Measurements from ENCODE around the gene NRL. TPM values are rescaled to one million over a fixed set of nuclear protein-coding genes. Genes with fewer than 3 reads are reported as not detected.

Gene NRL
- total RNA-seq, 1 donor from 2014 or later: 3.5 TPM

DNA sequence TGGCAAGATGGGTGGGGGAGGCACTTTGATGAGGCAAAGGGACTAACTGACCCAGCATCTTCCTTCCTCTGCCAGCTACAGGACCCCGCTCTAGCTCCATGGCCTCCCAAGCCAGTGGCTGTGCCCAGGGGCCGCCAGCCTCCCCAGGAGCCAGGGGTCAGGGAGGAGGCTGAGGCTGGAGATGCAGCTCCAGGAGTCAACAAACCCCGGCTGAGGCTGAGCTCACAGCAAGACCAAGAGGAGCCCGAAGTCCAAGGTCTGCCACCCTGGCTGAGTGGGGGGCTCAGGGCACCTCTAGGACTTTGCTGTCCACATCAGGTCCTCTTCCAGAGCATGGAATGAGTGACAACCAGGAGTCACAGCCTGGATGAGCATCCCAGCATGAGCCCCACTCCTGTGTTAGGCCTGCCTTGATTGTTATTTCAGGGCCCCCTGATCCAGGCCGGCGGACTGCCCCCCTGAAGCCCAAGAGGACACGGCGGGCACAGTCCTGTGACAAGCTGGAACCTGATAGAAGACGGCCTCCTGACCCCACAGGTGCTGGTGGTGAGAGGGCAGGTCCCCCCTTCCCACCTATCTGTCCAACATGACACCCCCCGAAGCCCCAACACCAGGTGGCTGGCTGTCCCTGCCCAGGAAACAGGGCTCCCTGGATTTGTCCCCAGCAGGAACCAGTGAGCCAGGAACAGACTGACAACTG, 45.9 kb downstream of the NRL start:
- ATAC-seq: no peak
- DNase-seq (ENCODE audit: low spot score): no peak

DNA sequence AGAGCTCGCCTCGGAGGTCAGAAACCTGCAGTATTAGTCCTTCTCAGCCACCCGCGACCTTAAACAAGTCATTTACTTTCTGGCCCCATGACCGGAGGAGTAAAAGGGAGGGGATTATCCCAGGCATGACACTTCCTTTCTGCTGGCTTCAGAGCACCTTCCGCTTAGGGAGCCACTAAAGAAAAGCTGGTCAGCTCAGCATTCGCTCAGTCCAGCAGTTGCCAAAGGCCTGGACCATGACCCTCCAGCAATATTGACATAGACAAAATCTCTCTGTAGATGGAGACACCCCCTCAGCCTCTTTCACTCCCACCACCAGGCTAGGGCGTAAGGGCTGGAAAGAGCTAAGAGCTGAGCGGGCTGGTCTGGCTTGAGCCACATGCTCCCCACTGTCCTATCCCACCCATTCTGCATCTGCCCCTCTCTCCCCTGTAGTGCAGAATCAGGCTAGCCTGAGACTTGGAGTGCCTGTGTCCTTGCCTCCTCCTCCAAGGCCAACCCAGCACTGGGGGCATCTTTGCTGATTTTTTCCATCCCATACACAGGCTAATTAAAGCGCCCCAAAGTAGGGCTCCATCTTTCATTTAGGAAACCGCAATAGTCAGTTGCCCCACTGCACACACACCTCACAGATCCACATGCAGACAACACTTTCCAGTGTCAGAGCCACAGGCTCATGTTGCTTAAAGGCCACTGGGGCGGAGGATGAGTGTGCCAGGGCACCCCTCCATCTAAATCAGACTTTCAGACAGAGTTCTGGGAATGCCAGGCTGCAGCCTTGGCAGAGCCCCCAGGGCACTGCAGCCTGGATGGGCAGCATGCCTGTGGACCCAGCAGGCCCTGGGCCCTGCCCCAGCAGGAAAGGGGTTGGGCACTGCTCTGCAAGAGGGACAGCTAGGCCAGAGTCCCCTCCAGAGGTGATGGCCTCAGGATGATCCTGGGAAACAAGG, 47.3 kb downstream of the NRL start:
- DNase-seq (ENCODE audit: low spot score) (peak; percentile 90), ATAC-seq (peak; percentile 73)

DNA sequence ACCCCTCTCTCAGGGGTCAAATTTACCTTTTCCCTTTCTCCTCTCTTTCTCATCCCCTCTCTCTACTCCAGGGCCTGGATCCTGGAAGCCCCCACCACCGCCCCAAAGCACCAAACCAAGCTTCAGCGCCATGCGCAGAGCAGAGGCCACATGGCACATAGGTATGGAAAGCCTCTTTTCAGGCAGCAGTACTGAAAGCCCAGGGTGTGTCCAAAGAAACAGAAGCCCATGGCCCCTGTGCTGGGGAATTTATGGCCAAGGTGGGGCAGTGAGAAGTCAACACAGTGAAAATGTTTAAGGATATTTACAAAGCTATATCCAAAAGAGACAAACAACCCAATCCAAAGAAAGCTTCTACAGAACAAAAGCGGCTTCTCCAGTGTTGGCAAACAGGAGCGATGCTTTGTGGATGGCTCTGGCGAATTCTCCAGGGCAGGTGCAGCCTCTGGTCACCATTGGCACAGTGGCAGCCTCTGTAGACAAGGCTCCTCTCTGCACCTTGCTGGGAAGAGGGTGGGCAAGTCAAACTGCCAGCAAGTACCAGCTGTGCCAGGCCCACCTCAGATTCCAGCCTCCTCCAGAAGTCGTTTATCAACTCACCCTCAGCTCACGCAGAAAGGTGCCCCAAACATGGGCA, 48.1 kb downstream of the NRL start:
- no peak for DNase-seq (ENCODE audit: low spot score)
- ATAC-seq: peak; percentile 0

DNA sequence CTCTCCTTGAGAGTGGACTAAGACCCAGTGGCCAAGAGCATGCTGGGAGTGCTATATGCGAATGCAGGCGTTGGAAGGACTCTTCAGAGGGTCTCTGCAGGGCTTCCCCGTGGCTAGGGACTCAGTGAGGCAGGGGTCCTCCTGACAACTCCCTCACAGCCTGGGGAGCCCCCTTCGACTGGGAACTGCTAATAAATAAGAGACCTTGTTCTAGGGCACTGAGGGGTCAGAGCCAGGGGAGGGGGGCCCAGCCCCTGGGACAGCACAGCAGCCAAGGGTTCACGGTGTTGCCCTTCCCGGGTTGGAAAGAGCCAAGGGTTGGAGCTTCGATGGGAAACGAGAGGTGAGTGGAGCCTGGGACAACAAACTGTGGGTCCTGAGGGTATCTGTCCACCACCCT, 49.3 kb downstream of the NRL start:
- DNase-seq (ENCODE audit: low spot score) (no peak), ATAC-seq (no peak)

DNA sequence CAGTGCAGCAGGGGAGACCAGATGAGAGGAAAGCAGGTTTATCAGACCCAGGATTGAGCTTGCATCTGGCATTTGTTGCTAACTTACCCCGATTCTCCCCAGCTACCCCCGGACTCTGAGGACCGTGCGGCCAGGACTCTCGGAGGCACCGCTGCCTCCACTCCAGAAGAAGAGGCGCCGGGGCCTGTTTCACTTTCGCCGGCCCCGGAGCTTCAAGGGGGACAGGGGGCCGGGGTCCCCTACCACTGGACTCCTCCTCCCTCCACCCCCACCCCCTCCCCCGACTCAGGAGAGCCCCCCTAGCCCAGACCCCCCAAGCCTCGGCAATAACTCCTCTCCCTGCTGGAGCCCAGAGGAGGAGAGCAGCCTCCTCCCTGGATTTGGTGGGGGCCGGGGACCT, 49.9 kb downstream of the NRL start:
- DNase-seq (ENCODE audit: low spot score) (no peak), ATAC-seq (no peak)

DNA sequence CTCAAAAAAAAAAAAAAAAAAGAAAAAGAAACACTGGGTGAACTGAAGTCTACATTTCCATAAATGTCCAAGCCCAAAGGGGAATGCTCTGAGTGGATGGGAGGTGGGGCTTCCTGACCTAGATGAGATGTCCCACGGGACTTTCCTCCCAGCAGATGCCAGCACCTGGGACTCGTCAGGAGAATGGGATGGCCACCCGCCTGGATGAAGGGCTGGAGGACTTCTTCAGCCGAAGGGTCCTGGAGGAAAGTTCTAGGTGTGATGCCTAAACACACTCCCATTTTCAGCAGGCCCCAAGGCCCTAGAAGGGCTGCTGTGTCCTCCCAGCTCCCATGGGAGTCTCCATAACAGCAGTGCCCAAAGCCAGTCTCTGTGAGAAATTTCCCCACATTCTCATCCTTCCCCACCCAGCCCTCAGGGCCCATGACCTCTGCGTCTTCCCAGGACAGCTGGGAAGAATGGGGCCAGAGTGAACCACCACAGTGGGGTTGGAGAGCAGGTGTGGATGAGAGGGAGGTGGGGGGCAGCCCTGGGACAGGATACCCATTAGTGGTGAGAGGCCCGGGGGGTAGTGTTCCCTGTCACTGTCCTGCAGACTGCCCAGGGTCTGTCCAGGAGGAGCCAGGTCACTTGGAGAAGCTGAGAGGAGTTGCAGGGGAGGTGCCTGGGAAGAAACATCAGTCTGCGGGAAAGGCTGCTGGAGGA, 50.5 kb downstream of the NRL start:
- DNase-seq (ENCODE audit: low spot score): peak; percentile 65
- peak; percentile 24 for ATAC-seq

DNA sequence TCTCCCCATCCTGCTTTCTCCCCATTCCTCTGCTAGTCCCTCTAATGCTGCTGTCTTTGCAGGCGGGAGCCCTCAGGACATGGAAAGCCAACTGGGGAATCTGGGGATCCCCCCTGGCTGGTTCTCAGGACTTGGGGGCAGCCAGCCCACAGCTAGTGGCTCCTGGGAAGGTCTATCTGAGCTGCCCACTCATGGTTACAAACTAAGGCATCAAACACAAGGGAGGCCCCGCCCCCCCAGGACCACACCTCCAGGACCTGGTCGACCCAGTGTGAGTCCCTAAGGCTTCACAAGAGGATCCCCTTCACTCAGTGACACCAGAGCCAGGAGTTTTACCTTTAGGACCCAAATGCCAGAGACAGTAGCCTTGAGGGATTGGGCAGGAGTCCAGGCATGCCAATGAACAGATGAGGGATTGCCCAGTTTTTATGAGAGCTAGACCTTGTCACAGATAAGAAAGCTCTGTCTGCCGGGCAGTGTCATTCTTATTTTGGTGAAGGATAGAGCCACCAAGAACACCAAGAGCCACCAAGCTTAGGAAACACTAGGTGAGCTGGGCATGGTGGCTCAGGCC, 51.4 kb downstream of the NRL start:
- no peak for ATAC-seq
- no peak for DNase-seq (ENCODE audit: low spot score)

DNA sequence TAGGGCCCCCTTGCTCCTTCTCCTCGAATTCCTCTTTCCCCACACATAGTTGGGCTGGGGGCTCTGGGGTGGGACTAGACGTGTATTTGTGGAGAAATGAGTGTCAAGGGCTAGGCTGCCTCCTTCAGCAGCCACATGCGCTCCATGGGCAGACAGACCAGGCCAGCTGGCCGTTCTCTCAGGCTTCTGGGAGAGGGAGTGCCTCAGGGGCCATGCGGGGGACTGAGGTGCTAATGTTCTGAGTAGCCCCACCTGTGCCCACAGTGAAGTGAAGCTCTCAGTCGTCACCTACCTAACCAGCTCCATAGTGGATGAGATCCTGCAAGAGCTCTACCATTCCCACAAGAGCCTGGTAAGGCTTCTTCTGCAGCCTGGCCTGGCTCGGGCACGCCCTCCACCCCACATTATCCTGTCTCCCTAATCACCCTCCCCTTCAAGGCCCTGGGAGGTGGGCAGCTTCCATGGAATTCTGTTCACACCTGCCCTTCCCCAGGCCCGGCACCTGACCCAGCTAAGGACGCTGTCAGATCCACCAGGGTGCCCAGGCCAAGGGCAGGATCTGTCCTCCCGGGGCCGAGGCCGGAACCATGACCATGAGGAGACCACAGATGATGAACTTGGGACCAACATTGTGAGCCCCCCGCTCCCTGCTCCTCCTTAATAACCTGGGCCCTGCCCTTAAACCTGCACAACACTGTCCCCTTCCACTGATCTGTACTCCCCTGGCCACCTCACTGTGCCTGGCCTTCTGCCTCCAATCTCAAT, 52.4 kb downstream of the NRL start:
- no peak for DNase-seq (ENCODE audit: low spot score)
- no peak for ATAC-seq

DNA sequence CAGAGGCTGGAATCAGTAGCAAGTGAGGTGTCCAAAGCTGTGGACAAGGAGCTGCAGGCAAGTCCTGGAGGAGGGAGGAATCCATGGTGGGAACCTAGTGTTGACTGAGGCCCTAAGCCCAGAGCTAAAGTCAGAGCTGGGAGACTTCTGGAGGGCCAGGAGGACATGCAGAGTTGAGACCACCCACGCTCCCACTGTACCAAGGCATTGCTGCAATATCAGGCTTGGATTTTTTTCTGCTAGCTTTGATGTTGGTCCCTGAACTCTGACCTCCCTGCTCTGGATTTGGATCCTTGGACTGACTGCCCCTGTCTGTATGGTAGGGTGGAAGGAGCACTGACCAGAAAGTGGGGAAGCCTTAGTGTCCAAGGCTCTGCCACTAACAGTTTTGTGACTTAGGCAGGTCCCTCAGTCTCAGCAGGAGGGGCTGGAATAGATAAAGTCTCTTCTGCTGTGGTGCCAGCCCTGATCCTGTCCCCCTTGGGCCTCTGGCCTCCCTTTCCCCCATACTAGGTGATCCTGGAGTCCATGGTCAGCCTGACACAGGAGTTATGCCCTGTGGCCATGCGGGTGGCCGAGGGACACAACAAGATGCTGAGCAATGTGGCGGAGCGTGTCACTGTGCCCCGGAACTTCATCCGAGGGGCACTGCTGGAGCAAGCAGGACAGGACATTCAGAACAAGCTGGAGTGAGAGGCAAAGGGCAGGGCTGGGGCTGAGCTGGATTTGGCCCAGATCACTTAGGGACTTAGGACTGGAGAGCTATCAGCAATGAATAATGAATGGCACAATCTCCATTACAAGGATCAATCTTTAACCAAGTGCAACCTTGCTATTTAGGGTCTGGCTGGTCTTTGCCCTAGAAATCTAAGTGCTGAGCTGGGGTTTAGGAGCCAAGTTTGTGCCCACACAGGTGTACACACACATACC, 53.5 kb downstream of the NRL start:
- peak; percentile 93 for DNase-seq (ENCODE audit: low spot score)
- peak; percentile 66 for ATAC-seq

DNA sequence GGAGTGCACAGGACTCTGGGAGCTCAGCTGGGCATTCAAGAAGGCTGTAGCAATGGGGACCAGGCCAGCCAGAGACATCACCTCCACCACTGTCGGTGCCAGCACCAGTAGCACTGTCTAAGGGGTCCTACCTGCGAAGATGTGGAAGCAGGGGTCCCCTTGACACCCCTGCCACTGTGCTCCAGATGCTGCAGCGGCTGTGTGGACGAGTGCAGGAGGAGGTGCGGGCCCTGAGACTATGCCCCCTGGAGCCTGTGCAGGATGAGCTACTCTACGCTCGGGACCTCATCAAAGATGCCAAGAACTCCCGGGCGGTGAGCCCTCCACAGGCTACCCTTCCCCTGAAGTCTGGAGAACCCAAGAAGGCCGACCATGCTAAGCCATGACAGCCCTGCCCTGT, 54.3 kb downstream of the NRL start:
- no peak for DNase-seq (ENCODE audit: low spot score)

DNA sequence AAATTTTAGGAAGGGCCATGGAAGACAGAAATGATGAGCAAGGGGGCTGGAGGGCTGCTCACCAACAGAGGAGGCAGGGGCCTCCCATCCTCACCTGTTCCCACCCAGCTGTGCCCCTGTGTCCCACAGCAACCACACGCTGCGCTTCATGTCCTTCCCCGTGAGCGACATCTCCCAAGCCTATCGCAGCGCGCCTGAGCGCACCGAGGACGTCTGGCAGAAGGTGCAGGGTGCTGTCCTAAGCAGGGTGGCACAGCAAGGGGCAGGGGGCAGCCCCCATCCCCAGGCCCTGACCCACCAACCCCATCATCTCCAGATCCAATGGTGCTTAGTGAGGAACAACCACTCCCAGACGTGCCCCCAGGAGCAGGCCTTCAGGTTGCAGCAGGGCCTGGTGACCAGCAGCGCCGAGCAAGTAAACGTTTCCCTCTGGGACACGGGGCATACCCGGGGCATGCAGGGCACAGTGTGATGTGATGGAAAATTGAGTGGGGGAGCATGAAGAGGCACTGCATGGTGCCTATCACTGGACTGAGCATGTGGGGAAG, 54.8 kb downstream of the NRL start:
- ATAC-seq (no peak), DNase-seq (ENCODE audit: low spot score) (no peak)

More for the DNA sequence above, 54.3 kb downstream of the NRL start:
- ATAC-seq: no peak

DNA sequence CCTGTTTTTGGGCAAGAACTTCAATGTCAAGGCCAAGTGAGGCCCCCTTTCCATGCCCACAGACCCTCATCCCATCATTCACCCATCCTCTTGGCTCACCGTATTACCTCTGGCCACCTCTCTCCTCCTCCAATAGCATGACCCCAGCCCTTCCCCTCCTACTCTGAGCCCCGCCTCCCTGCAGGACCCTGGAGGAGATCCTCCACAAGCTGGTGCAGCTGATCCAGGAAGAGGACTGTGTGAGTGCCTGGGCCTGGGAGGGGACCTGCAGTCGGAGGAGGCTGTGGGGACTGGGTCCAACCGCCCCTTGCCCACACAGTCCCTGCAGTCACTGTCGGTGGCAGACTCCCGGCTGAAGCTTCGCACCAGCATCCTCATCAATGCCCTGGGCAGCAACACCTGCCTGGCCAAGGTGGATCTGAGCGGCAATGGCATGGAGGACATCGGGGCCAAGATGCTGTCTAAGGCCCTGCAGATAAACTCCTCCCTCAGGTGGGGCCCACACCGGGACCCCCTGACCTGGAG, 55.7 kb downstream of the NRL start:
- DNase-seq (ENCODE audit: low spot score): peak; percentile 45
- ATAC-seq: no peak

DNA sequence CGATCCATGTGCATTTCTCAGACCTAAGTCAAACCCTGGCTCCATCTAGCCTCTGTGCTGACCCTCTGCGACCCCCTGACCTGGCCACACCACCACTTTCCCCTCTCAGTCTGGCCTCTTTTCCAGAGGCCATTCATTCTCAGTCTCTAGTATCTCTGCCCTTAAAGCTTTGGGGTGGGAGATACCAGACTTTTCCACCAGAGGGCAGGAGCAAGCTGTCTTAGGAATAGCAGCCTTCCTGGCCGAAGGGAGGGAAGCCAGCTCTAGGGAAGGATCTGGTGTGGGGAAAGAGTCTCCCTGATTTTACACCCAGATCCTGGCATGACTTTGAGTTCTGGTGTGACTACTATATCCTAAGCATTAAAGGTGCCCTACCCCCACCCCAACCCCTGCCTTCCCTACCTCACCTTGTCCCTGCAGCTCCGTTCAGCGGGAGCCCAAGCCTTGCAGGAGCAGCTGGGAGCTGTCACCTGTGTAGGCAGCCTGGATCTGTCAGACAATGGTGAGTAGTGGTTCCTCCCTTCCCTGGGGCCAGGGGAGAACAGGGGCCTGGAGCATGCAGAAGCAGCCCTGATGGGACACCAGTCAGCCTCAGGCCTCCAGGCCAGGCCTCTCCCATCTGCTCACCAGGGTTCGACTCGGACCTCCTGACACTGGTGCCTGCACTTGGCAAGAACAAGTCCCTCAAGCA, 56.3 kb downstream of the NRL start:
- ATAC-seq: peak; percentile 73
- DNase-seq (ENCODE audit: low spot score): peak; percentile 83

DNA sequence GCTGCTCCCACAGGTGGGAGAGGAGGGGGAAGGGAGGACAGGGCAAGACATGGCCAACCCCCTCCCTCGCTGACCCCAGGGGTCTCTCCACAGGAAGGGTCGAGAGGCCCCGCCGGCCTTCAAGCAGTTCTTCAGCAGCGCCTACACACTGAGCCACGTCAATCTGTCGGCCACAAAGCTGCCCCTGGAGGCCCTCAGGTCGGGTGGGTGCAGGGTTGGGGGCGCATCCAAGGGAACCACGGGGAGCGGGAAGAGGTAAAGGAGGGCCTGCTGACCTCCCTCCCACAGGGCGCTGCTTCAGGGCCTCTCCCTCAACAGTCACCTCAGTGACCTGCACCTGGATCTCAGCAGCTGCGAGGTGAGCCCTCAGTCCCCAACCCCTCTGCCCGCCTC, 56.9 kb downstream of the NRL start:
- DNase-seq (ENCODE audit: low spot score): peak; percentile 46
- no peak for ATAC-seq

DNA sequence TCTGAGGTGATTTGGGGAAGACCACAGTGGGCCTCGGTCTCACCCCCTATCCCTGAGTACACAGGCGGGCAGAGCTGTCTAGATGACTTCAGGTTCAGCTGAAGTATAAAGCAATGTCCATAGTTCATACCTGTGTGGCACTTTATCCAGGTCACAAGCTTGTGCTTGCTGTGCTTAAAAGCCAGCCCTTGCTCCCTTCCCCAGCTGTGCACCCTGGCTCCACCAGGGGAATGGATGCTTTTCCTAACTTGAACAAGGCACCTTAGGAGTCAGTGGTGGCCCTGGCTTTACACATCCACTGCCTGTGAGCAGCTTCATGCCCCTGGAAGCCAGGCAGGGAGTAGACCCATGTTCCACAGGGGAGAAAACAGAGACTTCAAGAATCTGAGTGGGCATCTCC, 57.5 kb downstream of the NRL start:
- DNase-seq (ENCODE audit: low spot score): no peak

DNA sequence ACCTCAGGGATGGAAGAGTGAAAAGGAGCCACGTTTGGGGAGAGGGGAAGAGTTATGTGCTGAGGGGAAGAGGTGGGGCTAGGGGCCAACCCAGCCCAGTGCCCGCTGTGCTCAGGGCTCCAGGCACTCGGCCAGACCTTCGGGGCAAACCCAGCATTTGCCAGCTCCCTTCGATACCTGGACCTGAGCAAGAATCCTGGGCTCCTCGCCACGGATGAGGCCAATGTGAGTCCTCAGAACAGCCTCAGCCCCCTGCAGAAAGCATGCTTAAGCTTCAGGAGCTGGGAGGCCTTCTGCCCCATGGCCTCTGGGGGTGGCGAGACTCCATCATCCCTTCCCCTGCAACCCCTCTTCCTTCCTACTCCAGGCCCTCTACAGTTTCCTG, 58.0 kb downstream of the NRL start:
- ATAC-seq: peak; percentile 19
- DNase-seq (ENCODE audit: low spot score): peak; percentile 74

More for the DNA sequence above, 57.5 kb downstream of the NRL start:
- no peak for ATAC-seq

DNA sequence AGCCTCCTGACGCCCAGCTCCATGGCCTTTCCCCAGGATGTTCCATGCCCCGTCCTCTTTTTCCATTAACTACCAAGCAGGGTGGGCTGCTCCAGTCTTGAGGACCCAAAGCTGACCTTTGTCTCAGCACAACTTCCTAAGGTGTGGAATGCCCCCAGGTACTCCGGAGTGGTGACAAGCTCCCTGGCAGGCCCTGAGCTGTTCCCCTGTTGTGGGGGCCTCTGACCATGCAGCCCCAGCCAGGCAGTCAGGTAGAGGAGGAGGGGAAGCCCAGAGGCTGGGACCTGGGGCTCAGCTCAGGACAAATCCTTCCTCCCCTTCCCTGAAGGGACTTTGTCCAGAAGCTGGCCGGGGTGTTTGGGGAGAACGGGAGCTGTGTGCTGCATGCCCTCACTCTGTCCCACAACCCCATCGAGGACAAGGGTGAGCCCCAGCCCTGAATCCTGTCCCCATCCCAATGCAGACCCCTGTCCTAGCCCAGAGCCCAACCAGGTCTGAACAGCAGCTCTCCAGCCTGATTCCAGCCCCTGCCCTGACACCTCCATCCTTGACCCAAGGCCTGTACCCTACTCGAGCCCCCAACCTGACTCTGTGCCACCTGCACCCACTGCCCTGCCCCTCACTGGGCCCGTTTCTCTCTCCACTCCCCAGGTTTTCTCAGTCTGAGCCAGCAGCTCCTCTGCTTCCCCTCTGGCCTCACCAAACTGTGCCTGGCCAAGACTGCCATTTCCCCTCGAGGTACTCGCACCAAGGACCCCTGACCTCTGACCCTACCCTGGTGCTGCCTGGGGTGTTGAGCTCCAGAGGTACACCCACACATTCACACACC, 58.6 kb downstream of the NRL start:
- no peak for DNase-seq (ENCODE audit: low spot score)
- ATAC-seq: no peak

Measured in left lobe of liver (tissue), 2 donors.